Upper lobe of left lung (tissue), 6 donors: ENCODE data around the gene TEKT5. TPM values are rescaled to one million over a fixed set of nuclear protein-coding genes. Genes with fewer than 3 reads are reported as not detected.
A peak's percentile ranks its signal among the peaks of the same experiment; 100 is the strongest.
"Not testable (repeated sequence)": the region's sequence is repeated elsewhere in the genome, so short reads cannot be mapped to it uniquely, and the experiment has no call there.

Experiments used
- ATAC-seq, 2 donors: fragments of 200-7000 bp; cut with Tn5 transposase; one replicate each; pipeline ENCODE4 v1.9.1; 2022; ENCODE audit warnings: mild to moderate bottlenecking in 2 of 2, moderate library complexity in 2 of 2; ENCODE audit not compliant: low FRiP score in 2 of 2
- DNase-seq, 2 donors: peaks; one replicate each; pipeline ENCODE4 v3.0.0-alpha.2; 2019 to 2020
- H3K27ac ChIP-seq, 4 donors: fragments of 200-600 bp; sonication (generic); one replicate each; pipeline ENCODE4 v1.5.1; 2016 to 2019
- H3K27me3 ChIP-seq, 4 donors: fragments of 200-600 bp; sonication (generic); one replicate each; pipeline ENCODE4 v1.5.1; 2017 to 2019
- H3K36me3 ChIP-seq, 4 donors: fragments of 200-600 bp; sonication (generic); one replicate each; pipeline ENCODE4 v1.5.1; 2016 to 2019
- H3K4me1 ChIP-seq, 4 donors: fragments of 200-600 bp; sonication (generic); one replicate each; pipeline ENCODE4 v1.5.1; 2018 to 2019
- H3K4me3 ChIP-seq, 4 donors: fragments of 200-600 bp; sonication (generic); one replicate each; pipeline ENCODE4 v1.5.1; 2017 to 2019; ENCODE audit warnings: mild to moderate bottlenecking in 2 of 4, moderate library complexity in 1 of 4
- H3K9me3 ChIP-seq, 4 donors: fragments of 200-600 bp; sonication (generic); one replicate each; pipeline ENCODE4 v1.5.1; 2018 to 2019
- EP300 ChIP-seq, 4 donors: sonication (generic); formaldehyde crosslinking; IDR thresholded peaks; one replicate each; pipeline ENCODE4 v1.5.1; 2017; ENCODE audit warnings: antibody characterized with exemption in 4 of 4, control low read depth in 2 of 4
- POLR2A ChIP-seq, 4 donors: fragments of 450-650 bp; IDR thresholded peaks; one replicate each; pipeline ENCODE4 v1.5.1; 2016 to 2017; ENCODE audit warnings: antibody characterized with exemption in 4 of 4, mild to moderate bottlenecking in 2 of 4
- POLR2AphosphoS5 ChIP-seq, 2 donors: sonication (generic); formaldehyde crosslinking; IDR thresholded peaks; one replicate each; pipeline ENCODE4 v1.5.1; 2017; ENCODE audit warnings: antibody characterized with exemption in 2 of 2
- WGBS, 2 donors: methylation state at CpG; one replicate each; pipeline ENCODE4 v1.1.5; 2017 to 2018; 5-methylcytosine and 5-hydroxymethylcytosine counted together
- total RNA-seq, 6 donors: library from RNA; depleted of rRNA in 4 of 6; stranded (reverse); fragments of >200 nt in 4 of 6; gene quantifications; one replicate each; pipeline versions ENCODE4 v1.1.0 to v1.2.1, GENCODE V29; 2016 to 2021
- TF ChIP-seq, protein P1 (sequence below), 6 experiments: fragments of 450-650 bp in 4 of 6; fragments of 200-600 bp in 2 of 6; sonication (generic) in 2 of 6; IDR thresholded peaks; one replicate each; pipeline ENCODE4 v1.5.1; 2016 to 2019; ENCODE audit warnings: antibody characterized with exemption in 6 of 6
- donor health status: DM: no; HTN: no; CAD: no; lungs with moderate emphysema.
- donor health status: DM: no; HTN: yes; CAD: no; lungs with severe emphysema.

Gene TEKT5
- total RNA-seq, 6 donors from 2014 or later: 0.20 to 2.1 (median 0.44) TPM; not detected in 3

DNA sequence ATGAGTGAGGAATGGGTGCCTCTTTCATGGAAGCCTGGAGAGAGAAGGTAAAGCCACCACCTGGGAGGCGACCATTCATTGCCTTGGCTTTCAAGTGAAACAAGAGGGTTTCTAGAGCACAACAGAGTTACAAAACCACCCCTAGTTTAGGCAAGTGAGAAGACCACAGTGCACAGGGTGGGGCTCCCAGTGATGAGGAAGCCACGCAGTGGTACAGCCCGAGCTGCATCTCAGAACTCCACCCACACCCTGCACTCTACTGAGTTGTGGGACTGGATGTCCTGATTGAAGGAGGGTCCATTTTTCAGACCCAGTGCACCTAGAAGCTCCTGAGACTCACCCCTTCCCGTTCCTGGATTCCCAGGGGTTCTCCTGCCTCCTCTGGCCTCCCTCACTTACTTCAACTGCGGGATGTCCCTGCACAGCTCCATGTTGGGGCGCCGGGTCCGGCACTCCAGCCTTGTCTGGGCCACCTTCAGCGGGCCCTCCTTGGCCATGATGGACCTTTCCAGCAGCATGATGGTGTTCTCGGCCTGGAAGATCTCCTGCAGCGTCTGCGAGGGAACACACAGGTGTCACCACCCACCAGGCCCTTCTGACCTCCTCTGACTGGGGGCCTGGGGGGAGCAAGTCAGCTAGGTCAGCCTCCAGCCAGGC lies 59.2 kb downstream of the TEKT5 start:
- Histone ChIP-seq H3K4me1 (peaks cover 0 to 8% (median 5%) of the 10 kb centered on the region in 4 donors), H3K4me3 (no peak overlapping the region), H3K27me3 (no peaks in the 10 kb centered on the region), H3K9me3 (peaks cover 0 to 3% (median 0%) of the 10 kb centered on the region in 4 donors), H3K36me3 (no peaks in the 10 kb centered on the region), H3K27ac (no peak overlapping the region)
- DNase-seq (peak in 1 of 2 donors; percentile 62), ATAC-seq (no peak)
- WGBS, 2 donors: 92 to 96% methylated on average over 7 to 12 of the region's 12 CpGs
- no peak for TF ChIP-seq POLR2AphosphoS5 (IDR thresholded peaks at IDR 0.05)
- no peak for TF ChIP-seq POLR2A (IDR thresholded peaks at IDR 0.05)
- TF ChIP-seq, protein P1, sequence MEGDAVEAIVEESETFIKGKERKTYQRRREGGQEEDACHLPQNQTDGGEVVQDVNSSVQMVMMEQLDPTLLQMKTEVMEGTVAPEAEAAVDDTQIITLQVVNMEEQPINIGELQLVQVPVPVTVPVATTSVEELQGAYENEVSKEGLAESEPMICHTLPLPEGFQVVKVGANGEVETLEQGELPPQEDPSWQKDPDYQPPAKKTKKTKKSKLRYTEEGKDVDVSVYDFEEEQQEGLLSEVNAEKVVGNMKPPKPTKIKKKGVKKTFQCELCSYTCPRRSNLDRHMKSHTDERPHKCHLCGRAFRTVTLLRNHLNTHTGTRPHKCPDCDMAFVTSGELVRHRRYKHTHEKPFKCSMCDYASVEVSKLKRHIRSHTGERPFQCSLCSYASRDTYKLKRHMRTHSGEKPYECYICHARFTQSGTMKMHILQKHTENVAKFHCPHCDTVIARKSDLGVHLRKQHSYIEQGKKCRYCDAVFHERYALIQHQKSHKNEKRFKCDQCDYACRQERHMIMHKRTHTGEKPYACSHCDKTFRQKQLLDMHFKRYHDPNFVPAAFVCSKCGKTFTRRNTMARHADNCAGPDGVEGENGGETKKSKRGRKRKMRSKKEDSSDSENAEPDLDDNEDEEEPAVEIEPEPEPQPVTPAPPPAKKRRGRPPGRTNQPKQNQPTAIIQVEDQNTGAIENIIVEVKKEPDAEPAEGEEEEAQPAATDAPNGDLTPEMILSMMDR (IDR thresholded peaks at IDR 0.05): no peak
- no peak for TF ChIP-seq EP300 (IDR thresholded peaks at IDR 0.05)

DNA sequence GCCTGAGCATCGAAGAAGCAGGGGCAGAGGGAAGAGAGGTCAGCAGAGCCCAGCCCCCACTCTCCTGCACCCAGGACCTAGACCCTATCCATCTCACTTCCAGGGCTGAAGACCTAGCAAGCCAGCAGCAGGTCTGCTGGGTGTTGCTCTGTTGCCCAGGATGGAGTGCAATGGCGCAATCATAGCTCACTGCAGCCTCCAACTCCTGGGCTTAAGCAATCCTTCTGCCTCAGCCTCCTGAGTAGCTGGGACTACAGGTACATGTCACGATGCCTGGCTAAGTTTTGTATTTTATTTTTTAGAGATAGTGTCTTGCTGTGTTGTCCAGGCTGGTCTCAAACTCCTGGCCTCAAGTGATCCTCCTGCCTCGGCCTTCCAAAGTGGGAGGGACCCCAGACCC lies 61.3 kb downstream of the TEKT5 start:
- not testable (repeated sequence) for H3K4me1 ChIP-seq, DNase-seq, H3K27me3 ChIP-seq, H3K27ac ChIP-seq, H3K9me3 ChIP-seq, H3K36me3 ChIP-seq, H3K4me3 ChIP-seq, ATAC-seq
- 82 to 91% methylated on average over 4 of the region's 4 CpGs for WGBS, 2 donors

DNA sequence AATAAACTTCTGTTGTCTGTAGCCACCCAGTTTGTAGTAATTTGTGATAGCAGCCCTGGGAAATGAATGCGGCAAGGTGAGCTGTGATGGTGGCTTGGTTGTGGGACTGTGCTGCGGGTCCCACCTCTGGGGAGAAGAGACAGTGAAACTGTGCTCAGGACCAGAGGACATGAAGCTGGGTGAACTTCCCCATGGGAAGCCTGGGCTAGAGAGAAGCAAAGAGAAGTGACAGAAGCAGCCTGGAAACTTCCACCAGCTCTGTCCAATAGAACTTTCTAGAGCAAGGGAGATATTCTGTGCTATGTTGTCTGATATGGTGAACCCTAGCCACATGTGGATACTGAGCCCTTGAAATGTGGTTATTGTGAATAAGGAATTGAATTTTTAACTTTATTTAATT lies 62.8 kb downstream of the TEKT5 start:
- no peak overlapping the region for H3K4me3 ChIP-seq
- WGBS, 2 donors: 91 to 94% methylated on average over 2 of the region's 2 CpGs
- no peaks in the 10 kb centered on the region for H3K36me3 ChIP-seq
- H3K4me1 ChIP-seq: peaks cover 0 to 7% (median 5%) of the 10 kb centered on the region in 4 donors
- H3K9me3 ChIP-seq: peaks cover 0 to 3% (median 0%) of the 10 kb centered on the region in 4 donors
- TF ChIP-seq, protein P1 (IDR thresholded peaks at IDR 0.05): no peak
- TF ChIP-seq POLR2AphosphoS5 (IDR thresholded peaks at IDR 0.05) (no peak), POLR2A (IDR thresholded peaks at IDR 0.05) (no peak), EP300 (IDR thresholded peaks at IDR 0.05) (no peak)
- H3K27me3 ChIP-seq: no peaks in the 10 kb centered on the region
- no peak for ATAC-seq
- no peak for DNase-seq
- no peak overlapping the region for H3K27ac ChIP-seq

DNA sequence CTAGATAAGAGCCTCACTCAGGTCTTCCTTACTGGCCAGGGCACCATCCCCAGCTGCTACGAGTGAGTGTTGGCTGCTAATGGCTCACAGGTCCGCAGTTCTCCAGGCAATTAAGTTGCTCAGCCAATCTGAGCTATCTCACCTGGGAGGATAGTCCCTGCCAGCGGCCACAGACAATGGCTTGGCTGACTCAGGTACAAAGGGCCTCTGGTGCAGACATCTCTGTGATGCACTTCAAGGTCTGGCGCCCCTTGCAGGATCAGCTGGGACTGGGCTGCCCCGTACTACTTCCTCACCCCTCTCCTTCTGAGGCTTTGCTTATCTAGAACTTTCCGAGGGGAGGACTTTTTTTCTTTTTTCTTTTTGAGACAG lies 65.2 kb downstream of the TEKT5 start:
- peaks cover 5 to 7% (median 6%) of the 10 kb centered on the region in 4 donors for H3K4me1 ChIP-seq
- H3K36me3 ChIP-seq: no peaks in the 10 kb centered on the region
- TF ChIP-seq, protein P1 (IDR thresholded peaks at IDR 0.05): no peak
- TF ChIP-seq EP300 (IDR thresholded peaks at IDR 0.05) (no peak), POLR2AphosphoS5 (IDR thresholded peaks at IDR 0.05) (no peak), POLR2A (IDR thresholded peaks at IDR 0.05) (no peak)
- peaks cover 0 to under 1% (median 0%) of the 10 kb centered on the region in 4 donors for H3K9me3 ChIP-seq
- H3K27me3 ChIP-seq: no peaks in the 10 kb centered on the region
- DNase-seq (no peak), ATAC-seq (no peak)
- H3K27ac ChIP-seq: peak overlapping the region in 1 of 4 donors; percentile 35
- 75 to 76% methylated on average over 4 to 6 of the region's 6 CpGs for WGBS, 2 donors
- H3K4me3 ChIP-seq: no peak overlapping the region

DNA sequence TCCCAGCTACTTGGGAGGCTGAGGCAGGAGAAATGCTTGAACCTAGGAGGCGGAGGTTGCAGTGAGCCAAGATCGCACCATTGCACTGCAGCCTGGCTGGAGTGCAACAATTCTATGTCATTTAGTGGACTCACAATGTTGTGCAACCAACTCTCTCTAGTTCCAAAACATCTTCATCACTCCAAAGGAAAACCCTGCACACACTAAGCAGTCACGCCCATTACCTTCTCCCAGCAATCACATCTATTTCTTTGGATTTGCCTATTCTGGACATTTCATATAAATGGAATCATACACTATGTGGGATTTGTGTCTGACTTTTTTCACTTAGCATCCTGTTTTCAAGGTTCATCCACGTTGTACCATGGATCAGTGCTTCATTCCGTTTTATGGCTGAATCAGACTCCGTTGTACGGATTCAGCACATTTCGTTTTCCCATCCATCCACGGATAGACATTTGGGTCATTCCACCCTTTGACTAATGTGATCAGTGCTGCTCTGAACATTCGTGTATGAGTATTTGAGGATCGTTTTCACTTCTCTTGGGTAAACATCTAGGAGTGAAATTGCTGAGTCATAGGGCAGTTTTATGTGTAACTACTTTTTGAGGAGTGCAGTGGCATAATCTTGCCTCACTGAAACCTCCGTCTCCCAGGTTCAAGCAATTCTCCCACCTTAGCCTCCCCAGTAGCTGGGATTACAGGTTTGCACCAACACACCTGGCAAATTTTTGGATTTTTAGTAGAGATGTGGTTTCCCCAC lies 69.0 kb downstream of the TEKT5 start:
- peak in 1 of 4 donors; percentile 69 for TF ChIP-seq EP300 (IDR thresholded peaks at IDR 0.05)
- no peak for TF ChIP-seq POLR2AphosphoS5 (IDR thresholded peaks at IDR 0.05)
- Histone ChIP-seq H3K4me1 (peaks cover 6 to 11% (median 8%) of the 10 kb centered on the region in 4 donors), H3K4me3 (no peak overlapping the region), H3K27ac (peak overlapping the region in 3 of 4 donors; percentile 40 to 61 (median 40)), H3K36me3 (no peaks in the 10 kb centered on the region), H3K9me3 (no peaks in the 10 kb centered on the region), H3K27me3 (no peaks in the 10 kb centered on the region)
- DNase-seq: no peak
- no peak for ATAC-seq
- WGBS, 2 donors: 60 to 68% methylated on average over 12 of the region's 12 CpGs
